ENCODE results near the gene SULT6B1.

The SULT6B1 gene

GRCh38 chr2:37167636-37168180, 20.8 kb downstream of the SULT6B1 start:
- H3K27me3 ChIP-seq (ENCODE audit: low read depth, low read length): no peaks in the 10 kb centered on the region
- no peak overlapping the region for H3K4me3 ChIP-seq (ENCODE audit: low read depth in 1 of 2, low read length in 2 of 2)
- no peaks in the 10 kb centered on the region for H3K36me3 ChIP-seq (ENCODE audit: control insufficient read depth in 1 of 2, insufficient read depth in 2 of 2, low read length in 2 of 2)
- H3K27ac ChIP-seq (ENCODE audit: low read length): no peak overlapping the region
- H3K9me3 ChIP-seq (ENCODE audit: control insufficient read depth in 1 of 2, low read length in 2 of 2): peaks cover 2 to 3% of the 10 kb centered on the region in 2 donors
- H3K4me1 ChIP-seq (ENCODE audit: control insufficient read depth in 1 of 2, insufficient read depth in 2 of 2, low read length in 2 of 2): no peaks in the 10 kb centered on the region

- no peaks in the 10 kb centered on the region for H3K36me3 ChIP-seq (ENCODE audit: control insufficient read depth in 1 of 2, insufficient read depth in 2 of 2, low read length in 2 of 2)
- H3K27me3 ChIP-seq (ENCODE audit: low read depth, low read length): no peaks in the 10 kb centered on the region
- H3K4me3 ChIP-seq (ENCODE audit: low read depth in 1 of 2, low read length in 2 of 2): no peak overlapping the region
- H3K27ac ChIP-seq (ENCODE audit: low read length): no peak overlapping the region
- peaks cover 2 to 3% of the 10 kb centered on the region in 2 donors for H3K9me3 ChIP-seq (ENCODE audit: control insufficient read depth in 1 of 2, low read length in 2 of 2)
- H3K4me1 ChIP-seq (ENCODE audit: control insufficient read depth in 1 of 2, insufficient read depth in 2 of 2, low read length in 2 of 2): no peaks in the 10 kb centered on the region
Observed at GRCh38 chr2:37164757-37165156, 23.7 kb downstream of the SULT6B1 start.

- peaks cover 0 to 8% of the 10 kb centered on the region in 2 donors for H3K36me3 ChIP-seq (ENCODE audit: control insufficient read depth in 1 of 2, insufficient read depth in 2 of 2, low read length in 2 of 2)
- no peaks in the 10 kb centered on the region for H3K27me3 ChIP-seq (ENCODE audit: low read depth, low read length)
- peaks cover 4 to 20% of the 10 kb centered on the region in 2 donors for H3K4me1 ChIP-seq (ENCODE audit: control insufficient read depth in 1 of 2, insufficient read depth in 2 of 2, low read length in 2 of 2)
- peak within 1 kb of the TSS; percentile 65 for H3K27ac ChIP-seq (ENCODE audit: low read length)
- peak within 1 kb of the TSS; percentile 85 for H3K4me3 ChIP-seq (ENCODE audit: low read depth in 1 of 2, low read length in 2 of 2)
- H3K9me3 ChIP-seq (ENCODE audit: control insufficient read depth in 1 of 2, low read length in 2 of 2): no peaks in the 10 kb centered on the region
Observed at GRCh38 chr2:37156857-37157714, 31.4 kb downstream of the SULT6B1 start, which contains the start of gene EIF2AK2. Gene EIF2AK2, minus strand, starts transcription at chr2:37156980. Its CDS starts 9,174 bp downstream, at chr2:37147806.

GRCh38 chr2:37156071-37156856, 32.2 kb downstream of the SULT6B1 start:
- peak overlapping the region; percentile 65 for H3K27ac ChIP-seq (ENCODE audit: low read length)
- no peaks in the 10 kb centered on the region for H3K9me3 ChIP-seq (ENCODE audit: control insufficient read depth in 1 of 2, low read length in 2 of 2)
- peaks cover 4 to 20% of the 10 kb centered on the region in 2 donors for H3K4me1 ChIP-seq (ENCODE audit: control insufficient read depth in 1 of 2, insufficient read depth in 2 of 2, low read length in 2 of 2)
- no peaks in the 10 kb centered on the region for H3K27me3 ChIP-seq (ENCODE audit: low read depth, low read length)
- H3K4me3 ChIP-seq (ENCODE audit: low read depth in 1 of 2, low read length in 2 of 2): peak overlapping the region; percentile 85
- H3K36me3 ChIP-seq (ENCODE audit: control insufficient read depth in 1 of 2, insufficient read depth in 2 of 2, low read length in 2 of 2): peaks cover 0 to 8% of the 10 kb centered on the region in 2 donors

- H3K9me3 ChIP-seq (ENCODE audit: control insufficient read depth in 1 of 2, low read length in 2 of 2): no peaks in the 10 kb centered on the region
- H3K4me3 ChIP-seq (ENCODE audit: low read depth in 1 of 2, low read length in 2 of 2): no peak overlapping the region
- no peaks in the 10 kb centered on the region for H3K27me3 ChIP-seq (ENCODE audit: low read depth, low read length)
- H3K27ac ChIP-seq (ENCODE audit: low read length): no peak overlapping the region
- peaks cover 4 to 20% of the 10 kb centered on the region in 2 donors for H3K4me1 ChIP-seq (ENCODE audit: control insufficient read depth in 1 of 2, insufficient read depth in 2 of 2, low read length in 2 of 2)
- peaks cover 0 to 8% of the 10 kb centered on the region in 2 donors for H3K36me3 ChIP-seq (ENCODE audit: control insufficient read depth in 1 of 2, insufficient read depth in 2 of 2, low read length in 2 of 2)
Observed at GRCh38 chr2:37154785-37155184, 33.7 kb downstream of the SULT6B1 start.

- H3K9me3 ChIP-seq (ENCODE audit: control insufficient read depth in 1 of 2, low read length in 2 of 2): no peaks in the 10 kb centered on the region
- H3K4me1 ChIP-seq (ENCODE audit: control insufficient read depth in 1 of 2, insufficient read depth in 2 of 2, low read length in 2 of 2): peaks cover 4 to 20% of the 10 kb centered on the region in 2 donors
- no peaks in the 10 kb centered on the region for H3K27me3 ChIP-seq (ENCODE audit: low read depth, low read length)
- peaks cover 2 to 11% of the 10 kb centered on the region in 2 donors for H3K36me3 ChIP-seq (ENCODE audit: control insufficient read depth in 1 of 2, insufficient read depth in 2 of 2, low read length in 2 of 2)
- H3K4me3 ChIP-seq (ENCODE audit: low read depth in 1 of 2, low read length in 2 of 2): no peak overlapping the region
- H3K27ac ChIP-seq (ENCODE audit: low read length): no peak overlapping the region
Observed at GRCh38 chr2:37153224-37153623, 35.2 kb downstream of the SULT6B1 start.

GRCh38 chr2:37149626-37150322, 38.7 kb downstream of the SULT6B1 start:
- Histone ChIP-seq H3K27me3 (ENCODE audit: low read depth, low read length) (no peaks in the 10 kb centered on the region), H3K4me3 (ENCODE audit: low read depth in 1 of 2, low read length in 2 of 2) (no peak overlapping the region), H3K27ac (ENCODE audit: low read length) (peak overlapping the region; percentile 34), H3K9me3 (ENCODE audit: control insufficient read depth in 1 of 2, low read length in 2 of 2) (no peaks in the 10 kb centered on the region), H3K4me1 (ENCODE audit: control insufficient read depth in 1 of 2, insufficient read depth in 2 of 2, low read length in 2 of 2) (peaks cover 0 to 2% of the 10 kb centered on the region in 2 donors), H3K36me3 (ENCODE audit: control insufficient read depth in 1 of 2, insufficient read depth in 2 of 2, low read length in 2 of 2) (peaks cover 21 to 30% of the 10 kb centered on the region in 2 donors)

- Histone ChIP-seq H3K27me3 (ENCODE audit: low read depth, low read length) (no peaks in the 10 kb centered on the region), H3K4me1 (ENCODE audit: control insufficient read depth in 1 of 2, insufficient read depth in 2 of 2, low read length in 2 of 2) (no peaks in the 10 kb centered on the region), H3K9me3 (ENCODE audit: control insufficient read depth in 1 of 2, low read length in 2 of 2) (no peaks in the 10 kb centered on the region), H3K36me3 (ENCODE audit: control insufficient read depth in 1 of 2, insufficient read depth in 2 of 2, low read length in 2 of 2) (peaks cover 21 to 38% of the 10 kb centered on the region in 2 donors), H3K27ac (ENCODE audit: low read length) (no peak overlapping the region), H3K4me3 (ENCODE audit: low read depth in 1 of 2, low read length in 2 of 2) (no peak overlapping the region)
Observed at GRCh38 chr2:37148325-37148724, 40.1 kb downstream of the SULT6B1 start.

- no peak overlapping the region for H3K27ac ChIP-seq (ENCODE audit: low read length)
- no peak overlapping the region for H3K4me3 ChIP-seq (ENCODE audit: low read depth in 1 of 2, low read length in 2 of 2)
- H3K36me3 ChIP-seq (ENCODE audit: control insufficient read depth in 1 of 2, insufficient read depth in 2 of 2, low read length in 2 of 2): peaks cover 21 to 42% of the 10 kb centered on the region in 2 donors
- no peaks in the 10 kb centered on the region for H3K9me3 ChIP-seq (ENCODE audit: control insufficient read depth in 1 of 2, low read length in 2 of 2)
- no peaks in the 10 kb centered on the region for H3K27me3 ChIP-seq (ENCODE audit: low read depth, low read length)
- no peaks in the 10 kb centered on the region for H3K4me1 ChIP-seq (ENCODE audit: control insufficient read depth in 1 of 2, insufficient read depth in 2 of 2, low read length in 2 of 2)
Observed at GRCh38 chr2:37146062-37146461, 42.4 kb downstream of the SULT6B1 start.

GRCh38 chr2:37143974-37144373, 44.5 kb downstream of the SULT6B1 start:
- Histone ChIP-seq H3K9me3 (ENCODE audit: control insufficient read depth in 1 of 2, low read length in 2 of 2) (no peaks in the 10 kb centered on the region), H3K27ac (ENCODE audit: low read length) (no peak overlapping the region), H3K27me3 (ENCODE audit: low read depth, low read length) (no peaks in the 10 kb centered on the region), H3K4me3 (ENCODE audit: low read depth in 1 of 2, low read length in 2 of 2) (no peak overlapping the region), H3K4me1 (ENCODE audit: control insufficient read depth in 1 of 2, insufficient read depth in 2 of 2, low read length in 2 of 2) (no peaks in the 10 kb centered on the region), H3K36me3 (ENCODE audit: control insufficient read depth in 1 of 2, insufficient read depth in 2 of 2, low read length in 2 of 2) (peaks cover 21 to 62% of the 10 kb centered on the region in 2 donors)

All from muscle layer of duodenum (tissue), 2 donors.